Left lung (tissue), 14 donors: ENCODE data around the gene SYT14. TPM values are rescaled to one million over a fixed set of nuclear protein-coding genes. Genes with fewer than 3 reads are reported as not detected.
"Not testable (repeated sequence)": the region's sequence is repeated elsewhere in the genome, so short reads cannot be mapped to it uniquely, and the experiment has no call there.

Source experiments
- ATAC-seq: fragments of 200-7000 bp; cut with Tn5 transposase; one replicate; pipeline ENCODE4 v1.9.1; 2020; ENCODE audit warnings: moderate library complexity
- DNase-seq, 4 donors: peaks; one replicate each; pipeline ENCODE4 v3.0.0-alpha.2; 2013 to 2020
- H3K27ac ChIP-seq, 2 donors: fragments of 200-600 bp; sonication (generic) in 1 of 2; one replicate each; pipeline versions ENCODE4 v1.5.0 to v1.8.0; 2020 to 2021
- H3K27me3 ChIP-seq, 2 donors: fragments of 200-600 bp; sonication (generic) in 1 of 2; one replicate each; pipeline versions ENCODE4 v1.5.0 to v1.8.0; 2020 to 2021
- H3K36me3 ChIP-seq, 2 donors: fragments of 200-600 bp; sonication (generic) in 1 of 2; one replicate each; pipeline versions ENCODE4 v1.5.0 to v1.8.0; 2020 to 2021
- H3K4me1 ChIP-seq, 2 donors: fragments of 200-600 bp; one replicate each; pipeline ENCODE4 v1.8.0; 2021
- H3K4me3 ChIP-seq, 2 donors: fragments of 200-600 bp; sonication (generic) in 1 of 2; one replicate each; pipeline versions ENCODE4 v1.5.0 to v1.8.0; 2020 to 2021; ENCODE audit warnings: mild to moderate bottlenecking in 1 of 2
- H3K9me3 ChIP-seq, 2 donors: fragments of 200-600 bp; sonication (generic) in 1 of 2; one replicate each; pipeline versions ENCODE4 v1.5.0 to v1.8.0; 2020 to 2021
- CTCF ChIP-seq, 2 donors: fragments of 200-600 bp; sonication (generic) in 1 of 2; IDR thresholded peaks; one replicate each; pipeline versions ENCODE4 v1.5.0 to v1.8.0; 2021; ENCODE audit warnings: antibody characterized with exemption in 2 of 2
- intact Hi-C, 2 donors: fragments of 100-400 bp; cut with DNase I; formaldehyde crosslinking; loops; one replicate each; pipeline versions ENCODE4 v1.11.2 to v1.14.2; 2022
- long read RNA-seq, 12 donors: library from polyadenylated mRNA in 2 of 12; unstranded in 2 of 12; transcript quantifications; one replicate each; pipeline ENCODE4 v2.0.0 and lab custom pipeline, GENCODE V29; 2019 to 2026
- polyA plus RNA-seq, 6 donors: library from polyadenylated mRNA; unstranded; fragments of 120-200 nt; gene quantifications; one replicate each; pipeline ENCODE4 v1.2.1, GENCODE V29; 2013; ENCODE audit not compliant: insufficient read length in 6 of 6
- total RNA-seq, 2 donors: library from RNA; stranded (reverse); fragmentation: NEBNext Ultra II Directional; extraction: Animal tissue kit (Norgen Biotek cat#: 25700); gene quantifications; one replicate each; pipeline ENCODE4 v1.2.1, GENCODE V29; 2021
- donor health status: DM: no; HTN: yes; CAD: no.
- donor health status: DM: no; HTN: no; CAD: no.

The SYT14 gene
- 1 to 10 TPM in 1 of 2 donors, not detected in 1; 1.1 TPM for total RNA-seq
- under 1 TPM; 0.16 to 0.49 (median 0.27) TPM for polyA plus RNA-seq
- long read RNA-seq, donor 1: 0 reads
- long read RNA-seq, donor 2: 0 reads
- long read RNA-seq, donor 3: 0 reads
- long read RNA-seq, donor 4: 0 reads
- long read RNA-seq, donor 5: 0 reads
- long read RNA-seq, donor 6: 0 reads
- long read RNA-seq, donor 7: 0 reads
- long read RNA-seq, donor 8: 0 reads
- long read RNA-seq, donor 9: 0 reads
- long read RNA-seq, donor 10: 0 reads
- long read RNA-seq, donor 11, full-length matches to known transcripts: 2 of 2 reads
- long read RNA-seq, donor 11, partial matches to known transcripts: 0 of 2 reads
- long read RNA-seq, donor 11, other reads (novel, unspliced or antisense): 0 of 2 reads
- long read RNA-seq, donor 12: 0 reads

GRCh38 chr1:209937996-209938959 lies at the start of gene SYT14:
TSS of gene SYT14 (plus strand) at chr1:209938217. CDS start at chr1:209938265, 48 bp downstream.
- H3K9me3 ChIP-seq: no peaks in the 10 kb centered on the region
- H3K36me3 ChIP-seq: no peaks in the 10 kb centered on the region
- peaks cover 19 to 60% of the 10 kb centered on the region in 2 donors for H3K27me3 ChIP-seq
- no peak within 1 kb of the TSS for H3K27ac ChIP-seq
- intact Hi-C loops: no loop called here
- ATAC-seq: peak; percentile 27
- peaks cover 0 to 7% of the 10 kb centered on the region in 2 donors for H3K4me1 ChIP-seq
- no peak within 1 kb of the TSS for H3K4me3 ChIP-seq
- peak in 2 of 4 donors; percentile 10 to 72 for DNase-seq
- TF ChIP-seq CTCF (IDR thresholded peaks at IDR 0.05): no peak

GRCh38 chr1:209888291-209889076 lies 49.5 kb upstream of the SYT14 start:
- H3K27me3 ChIP-seq, H3K27ac ChIP-seq, DNase-seq, H3K9me3 ChIP-seq, H3K4me1 ChIP-seq, H3K4me3 ChIP-seq, H3K36me3 ChIP-seq, ATAC-seq, intact Hi-C loops: not testable (repeated sequence)

GRCh38 chr1:209889077-209889418 lies 49.0 kb upstream of the SYT14 start:
- TF ChIP-seq CTCF (IDR thresholded peaks at IDR 0.05): no peak
- H3K27me3 ChIP-seq: peaks cover 0 to 6% of the 10 kb centered on the region in 2 donors
- no peak overlapping the region for H3K4me3 ChIP-seq
- intact Hi-C loops: no loop called here
- no peaks in the 10 kb centered on the region for H3K36me3 ChIP-seq
- H3K27ac ChIP-seq: no peak overlapping the region
- DNase-seq (peak in 1 of 4 donors; percentile 75), ATAC-seq (no peak)
- peaks cover 0 to 4% of the 10 kb centered on the region in 2 donors for H3K4me1 ChIP-seq
- H3K9me3 ChIP-seq: no peaks in the 10 kb centered on the region

GRCh38 chr1:209890641-209891330 lies 47.2 kb upstream of the SYT14 start:
- Histone ChIP-seq H3K36me3 (no peaks in the 10 kb centered on the region), H3K4me3 (no peak overlapping the region), H3K27ac (no peak overlapping the region), H3K9me3 (no peaks in the 10 kb centered on the region), H3K27me3 (no peaks in the 10 kb centered on the region), H3K4me1 (no peaks in the 10 kb centered on the region)
- no peak for TF ChIP-seq CTCF (IDR thresholded peaks at IDR 0.05)
- intact Hi-C loops: no loop called here
- DNase-seq: no peak
- ATAC-seq: no peak

- ATAC-seq (no peak), DNase-seq (no peak)
- Histone ChIP-seq H3K4me3 (no peak overlapping the region), H3K27ac (no peak overlapping the region), H3K36me3 (no peaks in the 10 kb centered on the region), H3K4me1 (no peaks in the 10 kb centered on the region), H3K27me3 (no peaks in the 10 kb centered on the region), H3K9me3 (no peaks in the 10 kb centered on the region)
- TF ChIP-seq CTCF (IDR thresholded peaks at IDR 0.05): no peak
- intact Hi-C loops: no loop called here
These were observed 44.3 kb upstream of the SYT14 start for GRCh38 chr1:209893751-209894150.
